ENCODE results near the gene FCGR2B. TPM values are rescaled to one million over a fixed set of nuclear protein-coding genes. Genes with fewer than 3 reads are reported as not detected.
A peak's percentile ranks its signal among the peaks of the same experiment; 100 is the strongest.
"Not testable (repeated sequence)": the region's sequence is repeated elsewhere in the genome, so short reads cannot be mapped to it uniquely, and the experiment has no call there.

Gene FCGR2B
- polyA plus RNA-seq, 1 experiment, result not detected

DNA sequence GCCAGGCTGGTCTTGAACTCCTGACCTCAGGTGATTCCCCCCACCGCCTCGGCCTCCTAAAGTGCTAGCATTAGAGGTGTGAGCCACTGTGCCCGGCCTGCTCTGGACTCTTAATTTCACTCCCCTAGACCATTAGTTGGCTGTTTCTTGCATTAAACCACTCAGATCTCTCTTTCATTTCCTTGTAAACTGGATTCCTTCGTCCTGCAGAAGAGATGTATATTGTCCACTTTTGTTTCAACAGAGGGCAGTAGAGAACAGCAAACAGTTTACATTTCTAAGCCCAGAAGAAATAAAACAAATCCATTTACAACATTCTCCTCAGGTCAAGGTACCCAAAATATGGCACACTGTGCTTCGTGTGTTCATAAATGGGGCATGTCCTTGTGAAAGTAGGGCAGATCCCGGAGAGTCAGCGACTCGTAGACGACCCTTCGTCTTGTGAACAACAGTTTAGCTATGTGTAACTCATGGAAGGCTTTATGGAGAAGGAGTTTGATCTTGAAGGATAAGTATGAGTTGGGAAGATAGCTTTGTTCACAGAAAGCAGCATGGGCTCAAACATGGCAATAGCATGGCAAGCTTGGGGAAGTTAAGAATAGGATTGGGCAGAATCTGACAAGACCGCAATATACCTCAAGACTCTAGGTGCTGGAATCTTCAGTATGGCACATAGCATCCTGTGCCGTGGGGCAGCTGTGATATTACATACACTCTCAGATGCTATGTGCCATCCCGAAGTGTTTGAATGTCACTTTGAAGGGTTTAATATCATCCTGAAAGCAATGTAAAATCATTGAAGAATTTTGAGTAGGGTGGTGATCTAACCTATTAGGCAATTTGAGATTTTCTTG lies 15.2 kb upstream of the FCGR2B start:
- POLR2A ChIA-PET; H3K27me3 ChIP-seq (ENCODE audit: control insufficient read depth, insufficient read depth, low read length); H3K4me3 ChIP-seq (ENCODE audit: low read depth, low read length); H3K9me3 ChIP-seq (ENCODE audit: control insufficient read depth, insufficient read depth, low read length); DNase-seq (ENCODE audit: low read depth, low spot score); H3K27ac ChIP-seq (ENCODE audit: low read depth, low read length): not testable (repeated sequence)
- CTCF ChIA-PET, result interaction anchor here (0.7 to 2.1 kb wide), 4 partner anchors 35 to 93 kb away, joined by 3 to 21 read pairs (median 9); no protein-coding TSS in a partner anchor
- TF ChIP-seq, protein P1, sequence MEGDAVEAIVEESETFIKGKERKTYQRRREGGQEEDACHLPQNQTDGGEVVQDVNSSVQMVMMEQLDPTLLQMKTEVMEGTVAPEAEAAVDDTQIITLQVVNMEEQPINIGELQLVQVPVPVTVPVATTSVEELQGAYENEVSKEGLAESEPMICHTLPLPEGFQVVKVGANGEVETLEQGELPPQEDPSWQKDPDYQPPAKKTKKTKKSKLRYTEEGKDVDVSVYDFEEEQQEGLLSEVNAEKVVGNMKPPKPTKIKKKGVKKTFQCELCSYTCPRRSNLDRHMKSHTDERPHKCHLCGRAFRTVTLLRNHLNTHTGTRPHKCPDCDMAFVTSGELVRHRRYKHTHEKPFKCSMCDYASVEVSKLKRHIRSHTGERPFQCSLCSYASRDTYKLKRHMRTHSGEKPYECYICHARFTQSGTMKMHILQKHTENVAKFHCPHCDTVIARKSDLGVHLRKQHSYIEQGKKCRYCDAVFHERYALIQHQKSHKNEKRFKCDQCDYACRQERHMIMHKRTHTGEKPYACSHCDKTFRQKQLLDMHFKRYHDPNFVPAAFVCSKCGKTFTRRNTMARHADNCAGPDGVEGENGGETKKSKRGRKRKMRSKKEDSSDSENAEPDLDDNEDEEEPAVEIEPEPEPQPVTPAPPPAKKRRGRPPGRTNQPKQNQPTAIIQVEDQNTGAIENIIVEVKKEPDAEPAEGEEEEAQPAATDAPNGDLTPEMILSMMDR (IDR thresholded peaks at IDR 0.05; ENCODE audit: low read depth, low read length), result peak; percentile 60

DNA sequence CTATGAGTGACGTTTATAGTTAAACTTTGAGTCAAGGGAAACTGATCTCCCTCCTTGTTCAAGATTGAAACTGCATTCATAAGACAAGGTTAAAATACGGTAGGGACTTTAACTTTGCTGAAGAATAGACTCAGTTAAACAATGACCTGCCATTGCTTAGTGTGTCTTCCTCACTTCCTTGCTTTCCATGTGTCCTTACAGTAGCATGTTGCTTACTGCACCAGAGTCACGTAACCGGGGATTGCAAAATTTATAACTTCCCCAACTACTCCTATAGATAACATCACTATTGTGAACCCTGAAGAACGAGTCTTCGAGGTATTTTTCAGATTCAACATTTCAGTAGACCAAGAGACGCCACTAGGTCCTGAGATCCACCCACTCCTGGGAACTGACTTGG lies 9.4 kb upstream of the FCGR2B start:
- DNase-seq (ENCODE audit: low read depth, low spot score); CTCF ChIA-PET; H3K4me3 ChIP-seq (ENCODE audit: low read depth, low read length); POLR2A ChIA-PET; H3K27me3 ChIP-seq (ENCODE audit: control insufficient read depth, insufficient read depth, low read length); H3K9me3 ChIP-seq (ENCODE audit: control insufficient read depth, insufficient read depth, low read length); H3K27ac ChIP-seq (ENCODE audit: low read depth, low read length): not testable (repeated sequence)

DNA sequence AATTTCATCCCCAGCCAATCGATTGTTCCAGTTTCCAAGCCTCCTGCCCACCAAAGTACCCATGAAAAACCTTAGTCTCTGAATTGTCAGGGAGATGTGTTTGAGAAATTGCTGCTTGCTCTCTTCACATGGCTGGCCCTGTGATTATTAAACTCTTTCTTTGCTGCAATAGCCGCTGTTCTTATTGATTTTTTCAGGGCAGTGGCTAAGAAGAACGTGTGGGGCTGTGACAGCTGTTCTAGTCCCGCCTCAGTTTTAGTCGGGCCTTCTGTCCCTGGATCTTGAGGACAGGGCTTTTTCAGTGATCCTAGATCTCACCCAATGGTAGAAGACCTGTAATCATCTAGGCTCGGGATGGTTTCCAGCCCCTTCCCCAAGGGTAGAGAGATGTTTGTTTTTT lies 9.0 kb upstream of the FCGR2B start:
- H3K27me3 ChIP-seq (ENCODE audit: control insufficient read depth, insufficient read depth, low read length); DNase-seq (ENCODE audit: low read depth, low spot score); CTCF ChIA-PET; H3K27ac ChIP-seq (ENCODE audit: low read depth, low read length); H3K4me3 ChIP-seq (ENCODE audit: low read depth, low read length); H3K9me3 ChIP-seq (ENCODE audit: control insufficient read depth, insufficient read depth, low read length); POLR2A ChIA-PET: not testable (repeated sequence)

DNA sequence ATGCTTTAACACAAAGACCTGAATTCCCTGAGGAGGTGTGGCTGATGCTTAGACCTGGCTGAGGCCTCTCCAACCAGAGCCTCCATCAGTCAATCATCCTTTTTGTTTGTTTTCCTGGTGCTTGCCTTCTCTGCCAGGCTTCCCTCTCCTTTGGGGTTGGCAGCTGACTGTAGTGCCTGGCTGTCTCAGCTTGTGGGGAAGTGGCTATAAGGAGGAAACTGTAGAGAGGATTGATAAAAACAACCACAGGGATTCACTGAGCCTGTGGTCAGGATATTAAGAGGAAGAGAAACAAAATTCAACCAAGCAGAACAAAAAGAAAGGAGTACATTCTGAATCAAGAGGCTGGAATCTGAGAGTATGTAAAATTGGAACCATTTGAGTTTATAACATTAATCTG lies 4.4 kb upstream of the FCGR2B start:
- H3K27ac ChIP-seq (ENCODE audit: low read depth, low read length); H3K9me3 ChIP-seq (ENCODE audit: control insufficient read depth, insufficient read depth, low read length); POLR2A ChIA-PET; DNase-seq (ENCODE audit: low read depth, low spot score); H3K27me3 ChIP-seq (ENCODE audit: control insufficient read depth, insufficient read depth, low read length); H3K4me3 ChIP-seq (ENCODE audit: low read depth, low read length); CTCF ChIA-PET: not testable (repeated sequence)

DNA sequence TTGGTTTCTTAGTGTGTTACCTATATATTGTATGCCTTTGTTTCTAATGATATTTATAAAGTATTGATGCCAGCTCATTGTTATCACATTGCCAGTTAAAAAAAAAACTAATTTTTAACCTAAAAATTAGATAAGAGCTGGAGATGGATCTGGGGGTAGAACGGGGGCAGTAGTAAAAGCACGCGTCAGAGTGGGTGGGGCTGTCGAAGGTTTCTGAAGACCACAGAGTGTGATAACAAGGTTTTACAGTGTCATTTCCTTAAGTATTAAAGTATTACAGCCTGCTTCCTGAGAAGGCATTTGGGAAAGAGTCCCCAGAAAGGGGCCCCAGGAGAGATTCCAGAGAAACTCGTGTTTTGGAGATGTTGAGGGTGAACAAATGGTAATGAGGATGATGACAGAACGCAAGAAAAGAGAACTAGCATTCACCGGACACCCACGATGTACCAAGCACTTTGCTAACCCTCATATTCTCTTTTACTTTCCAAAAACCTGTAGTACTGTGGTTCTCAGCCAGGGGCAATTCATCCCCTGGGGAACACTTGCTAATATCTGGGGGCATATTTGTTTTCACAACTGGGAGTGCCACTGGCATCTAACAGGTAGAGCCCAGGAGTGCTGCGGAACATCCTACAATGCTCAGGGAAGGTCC lies 1.2 kb upstream of the FCGR2B start:
- H3K27me3 ChIP-seq (ENCODE audit: control insufficient read depth, insufficient read depth, low read length); POLR2A ChIA-PET; H3K9me3 ChIP-seq (ENCODE audit: control insufficient read depth, insufficient read depth, low read length); H3K4me3 ChIP-seq (ENCODE audit: low read depth, low read length); H3K27ac ChIP-seq (ENCODE audit: low read depth, low read length); DNase-seq (ENCODE audit: low read depth, low spot score); CTCF ChIA-PET: not testable (repeated sequence)

DNA sequence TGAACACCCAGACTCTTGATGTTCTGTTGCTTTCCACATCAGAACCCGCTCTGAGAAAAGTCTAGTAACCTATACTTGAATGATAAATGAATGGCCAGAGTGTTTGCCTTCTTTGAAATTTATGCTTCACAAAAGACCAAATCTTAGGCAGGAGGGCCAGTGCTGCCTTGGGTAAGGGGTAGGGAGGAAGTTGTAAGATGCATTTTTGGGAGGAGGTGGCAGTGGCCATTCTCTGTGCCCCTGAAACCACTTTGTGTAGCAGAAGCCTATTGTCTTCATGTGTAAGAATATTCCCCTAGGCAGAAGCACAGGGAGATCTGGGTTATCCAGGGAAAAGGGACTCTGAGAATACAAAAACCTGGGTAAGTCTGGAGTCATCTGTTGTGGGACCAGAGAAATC lies 626 bp downstream of the FCGR2B start:
- H3K27ac ChIP-seq (ENCODE audit: low read depth, low read length); H3K27me3 ChIP-seq (ENCODE audit: control insufficient read depth, insufficient read depth, low read length); DNase-seq (ENCODE audit: low read depth, low spot score); H3K9me3 ChIP-seq (ENCODE audit: control insufficient read depth, insufficient read depth, low read length); POLR2A ChIA-PET; H3K4me3 ChIP-seq (ENCODE audit: low read depth, low read length); CTCF ChIA-PET: not testable (repeated sequence)

DNA sequence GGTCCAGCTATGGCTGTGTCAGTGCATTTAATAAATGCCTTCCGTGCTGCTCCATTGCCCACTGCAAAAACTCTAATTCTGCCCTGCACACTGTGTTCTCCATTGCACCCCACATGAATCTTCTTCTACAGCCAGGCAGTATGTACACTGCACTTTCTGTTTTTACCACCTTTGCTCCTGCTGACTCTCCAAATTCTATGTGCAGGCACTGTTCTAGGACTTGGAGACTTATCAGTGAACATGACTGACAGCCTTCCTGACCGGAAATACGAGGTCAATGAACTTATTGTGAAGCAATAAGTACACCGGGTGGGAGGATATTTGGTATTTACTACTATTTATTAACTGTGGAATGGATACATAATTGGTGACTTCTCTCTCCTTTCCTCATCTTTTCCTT lies 1.7 kb downstream of the FCGR2B start:
- DNase-seq (ENCODE audit: low read depth, low spot score); H3K27ac ChIP-seq (ENCODE audit: low read depth, low read length); POLR2A ChIA-PET; CTCF ChIA-PET; H3K27me3 ChIP-seq (ENCODE audit: control insufficient read depth, insufficient read depth, low read length); H3K9me3 ChIP-seq (ENCODE audit: control insufficient read depth, insufficient read depth, low read length); H3K4me3 ChIP-seq (ENCODE audit: low read depth, low read length): not testable (repeated sequence)

DNA sequence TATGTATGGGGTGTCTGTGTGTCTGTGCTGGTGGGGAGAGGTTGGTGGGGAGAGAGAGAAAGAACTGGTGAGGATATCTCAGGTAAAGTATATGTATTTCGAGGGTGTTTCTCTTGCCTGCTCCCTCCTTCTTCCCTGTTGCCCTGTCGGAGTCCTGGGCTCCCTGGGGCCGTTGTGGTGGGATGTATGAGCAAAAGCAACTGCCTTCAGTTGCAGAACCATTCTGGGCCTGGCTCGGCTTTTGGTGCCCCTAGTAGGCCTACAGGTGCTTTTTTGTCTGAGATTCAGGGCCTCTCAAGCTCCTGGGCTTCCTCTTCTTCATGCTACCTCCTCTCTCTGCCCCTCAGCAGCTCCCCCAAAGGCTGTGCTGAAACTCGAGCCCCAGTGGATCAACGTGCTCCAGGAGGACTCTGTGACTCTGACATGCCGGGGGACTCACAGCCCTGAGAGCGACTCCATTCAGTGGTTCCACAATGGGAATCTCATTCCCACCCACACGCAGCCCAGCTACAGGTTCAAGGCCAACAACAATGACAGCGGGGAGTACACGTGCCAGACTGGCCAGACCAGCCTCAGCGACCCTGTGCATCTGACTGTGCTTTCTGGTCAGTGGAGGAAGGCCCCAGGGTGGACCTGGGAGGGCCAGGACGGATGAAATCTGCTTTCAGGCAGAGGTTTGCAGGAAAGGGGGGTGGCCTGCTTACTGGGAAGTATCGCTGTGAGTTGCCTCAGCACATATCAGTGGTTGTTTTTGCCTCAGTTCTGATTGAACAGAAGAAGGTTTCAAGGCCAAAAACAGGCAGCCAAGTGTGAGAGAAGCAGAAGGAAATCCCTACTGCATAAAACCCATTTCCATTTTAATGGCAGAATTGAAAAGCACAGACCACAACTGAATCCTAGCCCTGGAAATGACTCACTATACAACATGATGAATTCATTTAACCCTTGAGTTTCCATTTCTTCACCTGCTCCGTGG lies 8.4 kb downstream of the FCGR2B start:
- H3K9me3 ChIP-seq (ENCODE audit: control insufficient read depth, insufficient read depth, low read length); DNase-seq (ENCODE audit: low read depth, low spot score); POLR2A ChIA-PET; CTCF ChIA-PET; H3K4me3 ChIP-seq (ENCODE audit: low read depth, low read length); H3K27me3 ChIP-seq (ENCODE audit: control insufficient read depth, insufficient read depth, low read length); H3K27ac ChIP-seq (ENCODE audit: low read depth, low read length): not testable (repeated sequence)

DNA sequence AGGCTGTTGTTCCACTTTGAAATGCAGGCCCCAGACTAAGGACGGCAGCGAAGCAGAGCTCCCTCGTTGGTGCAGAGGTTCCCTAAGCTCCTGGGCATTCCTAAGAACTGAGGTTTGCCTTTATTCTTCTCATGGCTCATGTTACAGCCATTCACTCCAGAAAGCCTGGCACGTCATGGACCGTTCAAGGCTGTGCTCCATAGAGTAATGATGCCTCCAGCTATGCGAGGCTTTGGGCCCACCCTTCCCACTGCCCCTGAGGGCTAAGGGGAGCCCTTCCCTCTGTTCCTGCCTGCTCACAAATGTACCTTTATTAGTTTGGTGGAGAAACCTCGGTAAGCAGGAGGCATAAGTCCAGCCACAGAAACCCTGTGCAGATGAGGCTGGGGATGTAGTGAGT lies 10.5 kb downstream of the FCGR2B start:
- H3K27me3 ChIP-seq (ENCODE audit: control insufficient read depth, insufficient read depth, low read length); POLR2A ChIA-PET; H3K27ac ChIP-seq (ENCODE audit: low read depth, low read length); DNase-seq (ENCODE audit: low read depth, low spot score); CTCF ChIA-PET; H3K9me3 ChIP-seq (ENCODE audit: control insufficient read depth, insufficient read depth, low read length); H3K4me3 ChIP-seq (ENCODE audit: low read depth, low read length): not testable (repeated sequence)

DNA sequence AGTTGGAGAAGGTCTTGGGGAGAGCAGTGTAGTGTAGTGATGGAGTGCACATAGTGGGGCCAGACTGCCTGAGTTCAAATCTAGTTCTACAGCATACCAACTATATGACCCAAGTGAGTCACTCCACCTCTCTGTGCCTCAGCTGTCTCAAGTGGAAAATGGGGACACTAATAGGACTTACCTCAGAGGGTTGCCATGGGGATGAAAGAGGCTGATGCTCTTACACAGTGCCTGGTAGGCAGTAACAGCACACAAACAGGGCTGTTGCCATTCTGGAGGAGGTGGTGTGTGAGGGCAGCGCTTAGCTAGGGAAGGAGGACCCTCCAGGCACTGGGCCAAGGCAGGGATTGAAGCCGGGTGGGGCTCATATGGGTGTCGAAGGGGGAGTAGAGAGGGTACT lies 11.5 kb downstream of the FCGR2B start:
- DNase-seq (ENCODE audit: low read depth, low spot score); H3K27me3 ChIP-seq (ENCODE audit: control insufficient read depth, insufficient read depth, low read length); H3K27ac ChIP-seq (ENCODE audit: low read depth, low read length); H3K4me3 ChIP-seq (ENCODE audit: low read depth, low read length); H3K9me3 ChIP-seq (ENCODE audit: control insufficient read depth, insufficient read depth, low read length); POLR2A ChIA-PET; CTCF ChIA-PET: not testable (repeated sequence)

DNA sequence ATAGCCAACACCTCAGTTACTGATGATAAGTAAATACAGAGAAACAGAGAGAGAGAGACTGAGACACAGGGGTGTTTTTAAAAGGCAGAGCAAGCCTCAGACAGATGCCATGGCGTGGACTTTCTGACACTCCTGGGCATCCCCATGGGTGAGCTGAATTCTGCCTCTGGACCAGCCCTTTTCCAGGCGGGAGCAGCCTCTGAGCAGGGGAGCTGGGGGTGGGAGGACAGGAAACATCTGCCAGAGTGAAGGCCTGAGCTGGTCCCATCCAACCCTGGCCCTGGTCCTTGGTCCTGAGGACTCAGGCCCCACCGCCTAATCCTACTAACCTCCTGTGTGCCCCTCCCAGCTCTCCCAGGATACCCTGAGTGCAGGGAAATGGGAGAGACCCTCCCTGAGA lies 12.0 kb downstream of the FCGR2B start:
- DNase-seq (ENCODE audit: low read depth, low spot score); H3K27me3 ChIP-seq (ENCODE audit: control insufficient read depth, insufficient read depth, low read length); POLR2A ChIA-PET; CTCF ChIA-PET; H3K27ac ChIP-seq (ENCODE audit: low read depth, low read length); H3K9me3 ChIP-seq (ENCODE audit: control insufficient read depth, insufficient read depth, low read length); H3K4me3 ChIP-seq (ENCODE audit: low read depth, low read length): not testable (repeated sequence)
